MM.1S (cell line): ENCODE measurements around the gene LSM10.

ENCODE experiments used
- DNase-seq: peaks from one replicate; pipeline ENCODE4 v3.0.0-alpha.2; 2015
- H2AFZ ChIP-seq: fragments of 300-600 bp; sonication (generic); 2 replicates; pipeline ENCODE4 v1.6.0; 2016; ENCODE audit warnings: antibody characterized with exemption, low read length
- H3F3A ChIP-seq: fragments of 300-600 bp; sonication (generic); 2 replicates; pipeline ENCODE4 v1.6.1; 2016; ENCODE audit warnings: mild to moderate bottlenecking, antibody characterized with exemption, low read length, moderate library complexity, mixed read lengths; ENCODE audit not compliant: insufficient read depth
- H3K27ac ChIP-seq: fragments of 300-600 bp; sonication (generic); 2 replicates; pipeline ENCODE4 v1.5.1; 2016; ENCODE audit warnings: mild to moderate bottlenecking, low read length
- H3K27me3 ChIP-seq: fragments of 300-600 bp; sonication (generic); replicated peaks from 2 replicates; pipeline ENCODE4 v1.6.0; 2016; ENCODE audit warnings: low read length; ENCODE audit not compliant: insufficient read depth
- H3K36me3 ChIP-seq: fragments of 300-600 bp; sonication (generic); replicated peaks from 2 replicates; pipeline ENCODE4 v1.6.1; 2016; ENCODE audit warnings: mild to moderate bottlenecking, low read length, mixed read lengths; ENCODE audit not compliant: insufficient read depth
- H3K4me1 ChIP-seq: fragments of 300-600 bp; sonication (generic); 2 replicates; pipeline ENCODE4 v1.6.1; 2016; ENCODE audit warnings: low read length, mixed read lengths
- H3K4me2 ChIP-seq: fragments of 300-600 bp; sonication (generic); 2 replicates; pipeline ENCODE4 v1.6.0; 2016; ENCODE audit warnings: low read depth, low read length
- H3K4me3 ChIP-seq: fragments of 300-600 bp; sonication (generic); 2 replicates; pipeline ENCODE4 v1.5.1; 2016; ENCODE audit warnings: low read length, mixed read lengths
- H3K79me2 ChIP-seq: fragments of 300-600 bp; sonication (generic); 2 replicates; pipeline ENCODE4 v1.6.1; 2016; ENCODE audit warnings: mixed run types, low read length, mixed read lengths
- H3K9ac ChIP-seq: fragments of 300-600 bp; sonication (generic); 2 replicates; pipeline ENCODE4 v1.6.1; 2016; ENCODE audit warnings: low read length, mixed read lengths
- H3K9me2 ChIP-seq: fragments of 300-600 bp; sonication (generic); replicated peaks from 2 replicates; pipeline ENCODE4 v1.6.1; 2016; ENCODE audit warnings: mild to moderate bottlenecking, low read length, mixed read lengths; ENCODE audit not compliant: insufficient read depth
- H3K9me3 ChIP-seq: fragments of 300-600 bp; sonication (generic); replicated peaks from 2 replicates; pipeline ENCODE4 v1.6.1; 2016; ENCODE audit warnings: mild to moderate bottlenecking, low read length, mixed read lengths; ENCODE audit not compliant: insufficient read depth
- H4K20me1 ChIP-seq: fragments of 300-600 bp; sonication (generic); 2 replicates; pipeline ENCODE4 v1.6.1; 2016; ENCODE audit warnings: mild to moderate bottlenecking, low read length, moderate library complexity, mixed read lengths; ENCODE audit not compliant: insufficient read depth
- EZH2 ChIP-seq: fragments of 300-600 bp; sonication (generic); optimal IDR thresholded peaks from 2 replicates; pipeline ENCODE3; 2017; ENCODE audit warnings: low read depth, mild to moderate bottlenecking, antibody characterized with exemption, low read length, mixed read lengths
- EZH2phosphoT487 ChIP-seq: fragments of 300-600 bp; sonication (generic); IDR thresholded peaks from 2 replicates; pipeline ENCODE4 v1.6.1; 2018; ENCODE audit warnings: antibody characterized with exemption, low read length
- TF ChIP-seq, protein P1 (sequence below): fragments of 300-600 bp; sonication (generic); IDR thresholded peaks from 2 replicates; pipeline ENCODE4 v1.5.1; 2016; ENCODE audit warnings: antibody characterized with exemption, low read length, mixed read lengths

LSM10 gene

DNA sequence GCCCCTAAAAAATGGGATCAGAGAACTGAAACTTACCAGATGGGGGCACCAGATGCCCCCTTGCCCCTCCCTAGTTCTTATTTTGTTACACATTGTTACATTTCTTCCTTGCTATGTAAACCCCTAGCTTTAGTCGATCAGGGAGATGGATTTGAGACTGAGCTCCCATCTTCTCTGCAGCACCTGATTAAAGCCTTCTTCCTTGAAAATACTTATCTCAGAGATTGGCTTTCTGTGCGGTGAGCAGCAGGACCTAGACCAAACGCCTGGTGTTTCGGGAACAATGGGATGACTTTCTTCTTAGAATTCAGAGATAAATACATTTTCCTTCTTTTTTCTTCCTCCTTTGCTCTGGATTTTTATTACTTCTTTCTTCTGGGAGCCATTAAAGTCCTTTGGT is 16.7 kb upstream of the LSM10 start:
- Histone ChIP-seq H2AFZ (no peak overlapping the region), H3K9me2 (no peaks in the 10 kb centered on the region), H3K4me1 (peaks cover 4% of the 10 kb centered on the region; the same call in 1 of the 2 replicates), H3F3A (no peaks in the 10 kb centered on the region), H3K4me3 (no peak overlapping the region), H3K9ac (no peak overlapping the region), H3K36me3 (no peaks in the 10 kb centered on the region), H4K20me1 (no peaks in the 10 kb centered on the region), H3K79me2 (no peaks in the 10 kb centered on the region), H3K4me2 (no peak overlapping the region), H3K27ac (no peak overlapping the region), H3K27me3 (no peaks in the 10 kb centered on the region), H3K9me3 (no peaks in the 10 kb centered on the region)
- TF ChIP-seq EZH2phosphoT487 (no peak), EZH2 (no peak)
- TF ChIP-seq, protein P1, sequence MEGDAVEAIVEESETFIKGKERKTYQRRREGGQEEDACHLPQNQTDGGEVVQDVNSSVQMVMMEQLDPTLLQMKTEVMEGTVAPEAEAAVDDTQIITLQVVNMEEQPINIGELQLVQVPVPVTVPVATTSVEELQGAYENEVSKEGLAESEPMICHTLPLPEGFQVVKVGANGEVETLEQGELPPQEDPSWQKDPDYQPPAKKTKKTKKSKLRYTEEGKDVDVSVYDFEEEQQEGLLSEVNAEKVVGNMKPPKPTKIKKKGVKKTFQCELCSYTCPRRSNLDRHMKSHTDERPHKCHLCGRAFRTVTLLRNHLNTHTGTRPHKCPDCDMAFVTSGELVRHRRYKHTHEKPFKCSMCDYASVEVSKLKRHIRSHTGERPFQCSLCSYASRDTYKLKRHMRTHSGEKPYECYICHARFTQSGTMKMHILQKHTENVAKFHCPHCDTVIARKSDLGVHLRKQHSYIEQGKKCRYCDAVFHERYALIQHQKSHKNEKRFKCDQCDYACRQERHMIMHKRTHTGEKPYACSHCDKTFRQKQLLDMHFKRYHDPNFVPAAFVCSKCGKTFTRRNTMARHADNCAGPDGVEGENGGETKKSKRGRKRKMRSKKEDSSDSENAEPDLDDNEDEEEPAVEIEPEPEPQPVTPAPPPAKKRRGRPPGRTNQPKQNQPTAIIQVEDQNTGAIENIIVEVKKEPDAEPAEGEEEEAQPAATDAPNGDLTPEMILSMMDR: no peak
- DNase-seq: no peak

DNA sequence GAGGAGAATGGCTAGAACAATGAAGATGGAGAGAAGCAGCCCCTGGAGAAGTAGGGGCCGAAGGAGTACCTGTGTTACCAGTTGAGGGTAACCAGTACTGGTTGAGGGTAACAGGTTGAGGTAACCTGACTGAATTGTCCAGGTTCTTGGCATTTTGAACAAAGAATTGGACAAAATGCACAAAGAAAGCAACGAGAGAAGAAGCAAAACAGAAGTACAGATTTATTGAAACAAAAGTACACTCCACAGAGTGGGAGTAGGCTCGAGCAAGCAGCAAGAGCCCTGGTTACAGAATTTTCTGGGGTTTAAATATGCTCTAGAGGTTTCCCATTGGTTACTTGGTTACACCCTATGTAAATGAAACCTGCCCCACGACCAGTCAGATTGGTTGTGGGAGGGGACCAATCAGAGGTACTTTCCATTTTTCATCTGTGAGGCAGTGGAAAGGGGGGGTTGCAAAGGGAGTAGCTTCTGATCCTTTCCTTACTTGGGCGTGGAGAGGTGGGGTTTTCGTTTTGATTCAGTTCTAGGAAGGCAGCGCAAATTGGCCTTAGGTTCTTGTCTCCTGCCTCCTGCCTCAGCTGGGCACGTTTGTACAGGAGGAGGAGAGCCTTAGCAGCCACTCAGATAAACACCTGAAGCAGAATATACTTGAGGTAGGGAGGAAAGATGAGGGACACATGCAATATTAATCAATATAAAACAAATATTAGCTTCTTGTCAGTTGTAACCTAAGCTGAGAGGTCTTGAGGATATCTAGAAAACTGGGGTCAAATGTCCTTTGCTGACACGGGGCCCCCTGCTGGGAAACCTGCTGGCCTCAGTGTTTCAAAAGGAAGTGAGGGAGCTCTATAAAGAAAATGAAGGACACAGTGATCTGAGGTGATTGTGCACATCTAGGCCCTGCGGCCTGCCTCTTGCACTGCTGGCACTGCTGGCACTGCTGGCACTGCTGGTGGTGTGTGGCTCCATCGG is 14.3 kb upstream of the LSM10 start:
- no peak overlapping the region for H3K4me2 ChIP-seq

DNA sequence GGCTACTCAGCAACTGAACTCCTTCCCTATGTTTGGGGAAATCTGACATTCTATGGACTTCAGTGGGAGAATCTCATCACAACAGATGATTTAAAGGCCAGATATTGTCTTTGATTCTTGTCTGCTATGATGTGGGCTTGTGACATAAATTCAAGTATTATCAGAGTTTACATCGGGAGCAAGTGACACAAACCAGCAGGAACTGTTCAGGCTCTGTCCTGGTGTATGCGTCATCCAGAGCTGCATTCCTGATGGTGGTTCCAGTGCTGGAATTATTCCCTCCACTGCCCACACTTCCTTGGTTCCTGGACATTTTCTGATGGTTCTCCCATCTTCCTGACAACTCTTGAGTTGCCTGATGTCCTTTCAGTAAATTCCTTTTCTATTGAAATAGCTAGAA is 10.8 kb upstream of the LSM10 start:
- Histone ChIP-seq H3K9me3 (no peaks in the 10 kb centered on the region), H3K4me3 (no peak overlapping the region), H3K9ac (no peak overlapping the region), H3K4me1 (peaks cover 4% of the 10 kb centered on the region; the same call in 1 of the 2 replicates), H3K4me2 (no peak overlapping the region), H4K20me1 (no peaks in the 10 kb centered on the region), H3F3A (no peaks in the 10 kb centered on the region), H2AFZ (no peak overlapping the region), H3K36me3 (no peaks in the 10 kb centered on the region), H3K27ac (no peak overlapping the region), H3K9me2 (no peaks in the 10 kb centered on the region), H3K79me2 (no peaks in the 10 kb centered on the region), H3K27me3 (no peaks in the 10 kb centered on the region)
- DNase-seq: no peak
- TF ChIP-seq EZH2phosphoT487 (no peak), EZH2 (no peak)
- TF ChIP-seq, protein P1: no peak

More for the DNA sequence above, 14.3 kb upstream of the LSM10 start:
- H3F3A ChIP-seq: no peaks in the 10 kb centered on the region
- H3K9me3 ChIP-seq: no peaks in the 10 kb centered on the region
- no peak overlapping the region for H2AFZ ChIP-seq
- H3K27ac ChIP-seq: no peak overlapping the region
- no peaks in the 10 kb centered on the region for H3K79me2 ChIP-seq
- peaks cover 4% of the 10 kb centered on the region; the same call in 1 of the 2 replicates for H3K4me1 ChIP-seq
- no peaks in the 10 kb centered on the region for H3K36me3 ChIP-seq
- no peaks in the 10 kb centered on the region for H4K20me1 ChIP-seq
- no peaks in the 10 kb centered on the region for H3K9me2 ChIP-seq
- no peak overlapping the region for H3K4me3 ChIP-seq
- peak; percentile 46 for DNase-seq
- TF ChIP-seq EZH2: no peak
- TF ChIP-seq, protein P1: no peak
- TF ChIP-seq EZH2phosphoT487: no peak
- no peak overlapping the region for H3K9ac ChIP-seq
- no peaks in the 10 kb centered on the region for H3K27me3 ChIP-seq
